ENCODE measurements around the gene TSFM. TPM values are rescaled to one million over a fixed set of nuclear protein-coding genes. Genes with fewer than 3 reads are reported as not detected.

TSFM gene
- total RNA-seq, 4 donors from 2014 or later: 9.4 to 21.2 (median 13.7) TPM

- Histone ChIP-seq H3K9me3 (no peaks in the 10 kb centered on the region), H3K4me1 (peaks cover 0 to 37% (median 4%) of the 10 kb centered on the region in 4 donors), H3K4me3 (peak overlapping the region; percentile 73 to 89 (median 80)), H3K36me3 (peaks cover 0 to 15% (median 0%) of the 10 kb centered on the region in 3 donors), H3K27me3 (no peaks in the 10 kb centered on the region), H3K27ac (peak overlapping the region; percentile 65 to 90 (median 84))
- TF ChIP-seq, protein P1, sequence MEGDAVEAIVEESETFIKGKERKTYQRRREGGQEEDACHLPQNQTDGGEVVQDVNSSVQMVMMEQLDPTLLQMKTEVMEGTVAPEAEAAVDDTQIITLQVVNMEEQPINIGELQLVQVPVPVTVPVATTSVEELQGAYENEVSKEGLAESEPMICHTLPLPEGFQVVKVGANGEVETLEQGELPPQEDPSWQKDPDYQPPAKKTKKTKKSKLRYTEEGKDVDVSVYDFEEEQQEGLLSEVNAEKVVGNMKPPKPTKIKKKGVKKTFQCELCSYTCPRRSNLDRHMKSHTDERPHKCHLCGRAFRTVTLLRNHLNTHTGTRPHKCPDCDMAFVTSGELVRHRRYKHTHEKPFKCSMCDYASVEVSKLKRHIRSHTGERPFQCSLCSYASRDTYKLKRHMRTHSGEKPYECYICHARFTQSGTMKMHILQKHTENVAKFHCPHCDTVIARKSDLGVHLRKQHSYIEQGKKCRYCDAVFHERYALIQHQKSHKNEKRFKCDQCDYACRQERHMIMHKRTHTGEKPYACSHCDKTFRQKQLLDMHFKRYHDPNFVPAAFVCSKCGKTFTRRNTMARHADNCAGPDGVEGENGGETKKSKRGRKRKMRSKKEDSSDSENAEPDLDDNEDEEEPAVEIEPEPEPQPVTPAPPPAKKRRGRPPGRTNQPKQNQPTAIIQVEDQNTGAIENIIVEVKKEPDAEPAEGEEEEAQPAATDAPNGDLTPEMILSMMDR (IDR thresholded peaks at IDR 0.05): no peak
- TF ChIP-seq POLR2A (IDR thresholded peaks at IDR 0.05): no peak
- no peak for DNase-seq
Measured at GRCh38 chr12:57755194-57755453, 27.5 kb upstream of the TSFM start.

GRCh38 chr12:57755454-57756372, 26.9 kb upstream of the TSFM start:
- Histone ChIP-seq H3K4me1 (peaks cover 0 to 34% (median 4%) of the 10 kb centered on the region in 4 donors), H3K36me3 (peaks cover 0 to 15% (median 0%) of the 10 kb centered on the region in 3 donors), H3K27me3 (no peaks in the 10 kb centered on the region), H3K9me3 (no peaks in the 10 kb centered on the region), H3K27ac (peak overlapping the region; percentile 65 to 90 (median 84)), H3K4me3 (peak overlapping the region; percentile 73 to 89 (median 80))
- peak; percentile 49 to 80 (median 76) for DNase-seq
- peak; percentile 26 to 35 for TF ChIP-seq POLR2A (IDR thresholded peaks at IDR 0.05)
- TF ChIP-seq, protein P1 (IDR thresholded peaks at IDR 0.05): no peak

- H3K36me3 ChIP-seq: peaks cover 0 to 15% (median 0%) of the 10 kb centered on the region in 3 donors
- peak; percentile 53 to 75 (median 69) for DNase-seq
- peak overlapping the region; percentile 73 to 89 (median 80) for H3K4me3 ChIP-seq
- H3K27me3 ChIP-seq: no peaks in the 10 kb centered on the region
- peaks cover 0 to 24% (median 4%) of the 10 kb centered on the region in 4 donors for H3K4me1 ChIP-seq
- no peak for TF ChIP-seq POLR2A (IDR thresholded peaks at IDR 0.05)
- TF ChIP-seq, protein P1 (IDR thresholded peaks at IDR 0.05): peak; percentile 18 to 81 (median 58)
- no peaks in the 10 kb centered on the region for H3K9me3 ChIP-seq
- H3K27ac ChIP-seq: peak overlapping the region in 3 of 4 donors; percentile 65 to 90 (median 88)
Measured at GRCh38 chr12:57756406-57757341, 25.9 kb upstream of the TSFM start.

GRCh38 chr12:57757771-57758170, 24.8 kb upstream of the TSFM start:
- TF ChIP-seq, protein P1 (IDR thresholded peaks at IDR 0.05): no peak
- no peak for TF ChIP-seq POLR2A (IDR thresholded peaks at IDR 0.05)

More at GRCh38 chr12:57757771-57758170, 24.8 kb upstream of the TSFM start:
- DNase-seq: no peak
- H3K36me3 ChIP-seq: peaks cover 0 to 15% (median 0%) of the 10 kb centered on the region in 3 donors
- peaks cover 0 to 23% (median 4%) of the 10 kb centered on the region in 4 donors for H3K4me1 ChIP-seq
- H3K27ac ChIP-seq: no peak overlapping the region
- H3K27me3 ChIP-seq: no peaks in the 10 kb centered on the region
- no peak overlapping the region for H3K4me3 ChIP-seq
- H3K9me3 ChIP-seq: no peaks in the 10 kb centered on the region
